ENCODE results near the gene DTX3. TPM values are rescaled to one million over a fixed set of nuclear protein-coding genes. Genes with fewer than 3 reads are reported as not detected.

The DTX3 gene
- total RNA-seq, 1 experiment from 2014 or later, result 23.1 TPM

DNA sequence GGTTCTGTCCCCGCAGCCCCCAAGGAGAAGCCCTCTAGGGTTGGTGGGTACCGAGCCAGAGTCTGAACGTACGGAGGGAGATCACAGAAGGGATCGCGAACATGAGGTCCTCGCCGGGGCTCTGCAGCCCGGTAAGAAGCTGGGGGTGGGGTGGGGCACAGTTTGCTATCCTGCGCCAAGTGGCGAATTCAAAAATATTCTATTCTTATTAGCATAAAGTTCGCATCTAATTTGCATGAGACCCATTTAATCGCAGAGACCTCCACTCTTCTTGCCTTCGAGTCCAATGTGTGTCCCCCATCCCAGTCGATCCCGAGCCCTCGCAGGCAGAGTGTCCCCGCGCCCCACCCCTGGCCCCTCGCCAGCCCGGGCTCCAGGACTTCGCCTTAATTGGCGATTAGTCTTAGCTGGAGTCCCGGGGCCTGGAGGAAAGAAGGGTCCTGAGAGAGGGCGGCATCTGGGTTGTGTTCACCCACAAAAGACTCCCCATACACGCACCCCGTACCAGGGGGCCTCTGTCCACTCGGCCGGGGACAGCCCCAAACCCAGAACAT, 6.0 kb downstream of the DTX3 start:
- Mint-ChIP-seq H3K27me3 (ENCODE audit: unreplicated experiment) (peaks cover 54% of the 10 kb centered on the region), H3K36me3 (ENCODE audit: insufficient read depth, unreplicated experiment) (peaks cover 3% of the 10 kb centered on the region), H3K9me3 (ENCODE audit: low read depth, unreplicated experiment) (no peaks in the 10 kb centered on the region), H3K4me3 (ENCODE audit: low read depth, unreplicated experiment) (peak overlapping the region; percentile 59), H3K4me1 (ENCODE audit: low read depth, unreplicated experiment) (peaks cover 4% of the 10 kb centered on the region), H3K27ac (ENCODE audit: unreplicated experiment) (no peak overlapping the region)
- DNase-seq, result no peak
- intact Hi-C loops (cut with micrococcal nuclease; ENCODE audit: unreplicated experiment), result no loop called here
- TF ChIP-seq, protein P1, sequence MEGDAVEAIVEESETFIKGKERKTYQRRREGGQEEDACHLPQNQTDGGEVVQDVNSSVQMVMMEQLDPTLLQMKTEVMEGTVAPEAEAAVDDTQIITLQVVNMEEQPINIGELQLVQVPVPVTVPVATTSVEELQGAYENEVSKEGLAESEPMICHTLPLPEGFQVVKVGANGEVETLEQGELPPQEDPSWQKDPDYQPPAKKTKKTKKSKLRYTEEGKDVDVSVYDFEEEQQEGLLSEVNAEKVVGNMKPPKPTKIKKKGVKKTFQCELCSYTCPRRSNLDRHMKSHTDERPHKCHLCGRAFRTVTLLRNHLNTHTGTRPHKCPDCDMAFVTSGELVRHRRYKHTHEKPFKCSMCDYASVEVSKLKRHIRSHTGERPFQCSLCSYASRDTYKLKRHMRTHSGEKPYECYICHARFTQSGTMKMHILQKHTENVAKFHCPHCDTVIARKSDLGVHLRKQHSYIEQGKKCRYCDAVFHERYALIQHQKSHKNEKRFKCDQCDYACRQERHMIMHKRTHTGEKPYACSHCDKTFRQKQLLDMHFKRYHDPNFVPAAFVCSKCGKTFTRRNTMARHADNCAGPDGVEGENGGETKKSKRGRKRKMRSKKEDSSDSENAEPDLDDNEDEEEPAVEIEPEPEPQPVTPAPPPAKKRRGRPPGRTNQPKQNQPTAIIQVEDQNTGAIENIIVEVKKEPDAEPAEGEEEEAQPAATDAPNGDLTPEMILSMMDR (IDR thresholded peaks at IDR 0.05; ENCODE audit: unreplicated experiment), result no peak
- CTCF ChIA-PET, result interaction anchor here (0.5 to 0.7 kb wide), 2 partner anchors 25 to 27 kb away, joined by 3 read pairs; no protein-coding TSS in a partner anchor
- BruUV-seq (replicated peaks), result no TSS peak

- no peaks in the 10 kb centered on the region for H3K4me1 Mint-ChIP-seq (ENCODE audit: low read depth, unreplicated experiment)
- peak within 1 kb of the TSS; percentile 59 for H3K4me3 Mint-ChIP-seq (ENCODE audit: low read depth, unreplicated experiment)
- BruUV-seq (replicated peaks), result no TSS peak
- peaks cover 60% of the 10 kb centered on the region for H3K27me3 Mint-ChIP-seq (ENCODE audit: unreplicated experiment)
- H3K27ac Mint-ChIP-seq (ENCODE audit: unreplicated experiment), result no peak within 1 kb of the TSS
- intact Hi-C loops (cut with micrococcal nuclease; ENCODE audit: unreplicated experiment), result no loop called here
- peaks cover 3% of the 10 kb centered on the region for H3K36me3 Mint-ChIP-seq (ENCODE audit: insufficient read depth, unreplicated experiment)
- TF ChIP-seq, protein P1 (IDR thresholded peaks at IDR 0.05; ENCODE audit: unreplicated experiment), result no peak
- CTCF ChIA-PET, result interaction anchor here (0.5 to 0.7 kb wide), 2 partner anchors 25 to 28 kb away, joined by 3 read pairs; no protein-coding TSS in a partner anchor
- peak; percentile 39 for DNase-seq
- no peaks in the 10 kb centered on the region for H3K9me3 Mint-ChIP-seq (ENCODE audit: low read depth, unreplicated experiment)
Observed at GRCh38 chr12:57611108-57611826, 6.6 kb downstream of the DTX3 start, which contains the start of gene ARHGEF25. TSS of gene ARHGEF25 (plus strand) at chr12:57611435. CDS start at chr12:57611895, 460 bp downstream.

GRCh38 chr12:57611827-57612710, 7.4 kb downstream of the DTX3 start:
- no peak overlapping the region for H3K27ac Mint-ChIP-seq (ENCODE audit: unreplicated experiment)

More at GRCh38 chr12:57611827-57612710, 7.4 kb downstream of the DTX3 start:
- no peaks in the 10 kb centered on the region for H3K4me1 Mint-ChIP-seq (ENCODE audit: low read depth, unreplicated experiment)
- TF ChIP-seq, protein P1 (IDR thresholded peaks at IDR 0.05; ENCODE audit: unreplicated experiment), result no peak
- H3K27me3 Mint-ChIP-seq (ENCODE audit: unreplicated experiment), result peaks cover 68% of the 10 kb centered on the region
- DNase-seq, result no peak
- CTCF ChIA-PET, result no interaction called here
- no peaks in the 10 kb centered on the region for H3K9me3 Mint-ChIP-seq (ENCODE audit: low read depth, unreplicated experiment)
- H3K36me3 Mint-ChIP-seq (ENCODE audit: insufficient read depth, unreplicated experiment), result peaks cover 3% of the 10 kb centered on the region
- no TSS peak for BruUV-seq (replicated peaks)
- peak overlapping the region; percentile 59 for H3K4me3 Mint-ChIP-seq (ENCODE audit: low read depth, unreplicated experiment)
- intact Hi-C loops (cut with micrococcal nuclease; ENCODE audit: unreplicated experiment), result no loop called here

Measured in Calu3 (cell line).